H1 (cell line): ENCODE results near the gene TAS2R5. TPM values are rescaled to one million over a fixed set of nuclear protein-coding genes. Genes with fewer than 3 reads are reported as not detected.

ENCODE experiments used
- CTCF ChIA-PET: fragments of 300-600 bp; sonication (Branson Sonifier 250); formaldehyde crosslinking; loops from one replicate; lab custom pipeline; 2021; ENCODE audit not compliant: partially characterized antibody; lab: Charles Lee
- POLR2A ChIA-PET: fragments of 300-600 bp; sonication (Branson Sonifier 250); formaldehyde crosslinking; loops from one replicate; lab custom pipeline; 2021; ENCODE audit warnings: inconsistent platforms; ENCODE audit not compliant: partially characterized antibody; lab: Charles Lee
- DNase-seq, 2 experiments: peaks; one replicate each; pipeline versions ENCODE4 v3.0.0 to v3.0.0-alpha.2; 2010 to 2022; ENCODE audit warnings: low spot score in 2 of 2, low read depth in 1 of 2, mixed read lengths in 1 of 2
- FAIRE-seq: peaks from 2 replicates; lab custom pipeline; 2011; peaks lifted over from hg19 to GRCh38; lab: Jason Lieb, UNC
- H2AFZ ChIP-seq: 2 replicates; pipeline ENCODE4 v1.8.1; 2012; ENCODE audit warnings: low read length, inconsistent platforms
- H2AK5ac ChIP-seq: 2 replicates; pipeline ENCODE4 v1.6.1; 2013; ENCODE audit warnings: low read depth, low read length
- H2BK120ac ChIP-seq: replicated peaks from 2 replicates; pipeline ENCODE3; 2013; ENCODE audit warnings: low read depth, low read length, inconsistent platforms
- H2BK12ac ChIP-seq: 2 replicates; pipeline ENCODE4 v1.6.1; 2013; ENCODE audit warnings: low read depth, low read length
- H2BK15ac ChIP-seq: 2 replicates; pipeline ENCODE4 v1.6.1; 2013; ENCODE audit warnings: low read length
- H2BK20ac ChIP-seq: 2 replicates; pipeline ENCODE4 v1.6.1; 2013; ENCODE audit warnings: low read length
- H2BK5ac ChIP-seq: 2 replicates; pipeline ENCODE4 v1.6.1; 2013; ENCODE audit warnings: low read depth, low read length
- H3K14ac ChIP-seq: 2 replicates; pipeline ENCODE4 v1.6.1; 2013; ENCODE audit warnings: inconsistent platforms; ENCODE audit not compliant: insufficient read length
- H3K18ac ChIP-seq: 2 replicates; pipeline ENCODE4 v1.6.1; 2013; ENCODE audit warnings: low read length; ENCODE audit errors: extremely low read depth
- H3K23ac ChIP-seq: 2 replicates; pipeline ENCODE4 v1.6.1; 2013; ENCODE audit warnings: inconsistent platforms; ENCODE audit not compliant: insufficient read length
- H3K23me2 ChIP-seq: 2 replicates; pipeline ENCODE4 v1.6.1; 2013; ENCODE audit warnings: low read depth, low read length
- H3K27ac ChIP-seq: 2 replicates; pipeline ENCODE4 v1.6.1; 2011; ENCODE audit warnings: low read depth, low read length, inconsistent platforms
- H3K27me3 ChIP-seq, 4 experiments: replicated peaks in 1 of 4; 1 replicate in 1 of 4; 2 replicates in 3 of 4; pipeline versions ENCODE4 v1.6.1 to v1.8.1; 2011 to 2013; ENCODE audit warnings: low read length in 3 of 4, mild to moderate bottlenecking in 3 of 4, inconsistent platforms in 2 of 4, mixed read lengths in 2 of 4, moderate library complexity in 1 of 4; ENCODE audit not compliant: control insufficient read depth in 3 of 4, insufficient read depth in 3 of 4; ENCODE audit errors: extremely low read depth in 1 of 4
- H3K36me3 ChIP-seq, 4 experiments: 2 replicates each; pipeline versions ENCODE4 v1.6.1 to v1.8.1; 2011 to 2013; ENCODE audit warnings: mild to moderate bottlenecking in 4 of 4, low read length in 3 of 4, moderate library complexity in 2 of 4, control low read depth in 1 of 4, inconsistent platforms in 1 of 4; ENCODE audit not compliant: insufficient read depth in 4 of 4, control insufficient read depth in 2 of 4
- H3K4ac ChIP-seq: replicated peaks from 2 replicates; pipeline ENCODE3; 2013; ENCODE audit warnings: low read length, low read depth, mixed read lengths, inconsistent platforms; ENCODE audit not compliant: insufficient read length
- H3K4me1 ChIP-seq, 4 experiments: replicated peaks in 1 of 4; 1 replicate in 1 of 4; 2 replicates in 3 of 4; pipeline versions ENCODE4 v1.6.1 to v1.8.1; 2011 to 2013; ENCODE audit warnings: low read length in 3 of 4, inconsistent platforms in 2 of 4, mixed read lengths in 1 of 4; ENCODE audit not compliant: insufficient read depth in 4 of 4, control insufficient read depth in 3 of 4
- H3K4me2 ChIP-seq, 2 experiments: 2 replicates each; pipeline versions ENCODE4 v1.6.1 to v1.8.1; 2011 to 2013; ENCODE audit warnings: low read depth in 2 of 2, low read length in 2 of 2, control low read depth in 1 of 2, inconsistent platforms in 1 of 2, mild to moderate bottlenecking in 1 of 2; ENCODE audit not compliant: insufficient read depth in 1 of 2
- H3K4me3 ChIP-seq, 4 experiments: fragments of 200-600, 300-600 bp in 1 of 4; sonication (generic), shearing (Covaris generic), sonication (Bioruptor Twin) in 1 of 4; 2 replicates each; pipeline versions ENCODE4 v1.5.1 to v1.8.1; 2011 to 2016; ENCODE audit warnings: low read length in 4 of 4, low read depth in 3 of 4, control low read depth in 2 of 4, inconsistent platforms in 2 of 4, mild to moderate bottlenecking in 2 of 4, mixed read lengths in 1 of 4, moderate library complexity in 1 of 4; ENCODE audit not compliant: insufficient read depth in 2 of 4; ENCODE audit errors: extremely low read depth in 1 of 4
- H3K56ac ChIP-seq: replicated peaks from 2 replicates; pipeline ENCODE3; 2013; ENCODE audit warnings: low read depth, mild to moderate bottlenecking, mixed read lengths, low read length, inconsistent platforms; ENCODE audit not compliant: insufficient read length
- H3K79me1 ChIP-seq: 2 replicates; pipeline ENCODE4 v1.6.1; 2013; ENCODE audit warnings: low read depth, low read length, control low read depth
- H3K79me2 ChIP-seq, 2 experiments: 2 replicates each; pipeline versions ENCODE4 v1.6.1 to v1.8.1; 2012 to 2013; ENCODE audit warnings: low read length in 2 of 2, mild to moderate bottlenecking in 2 of 2, inconsistent platforms in 1 of 2; ENCODE audit not compliant: insufficient read depth in 2 of 2, control insufficient read depth in 1 of 2
- H3K9ac ChIP-seq, 4 experiments: replicated peaks in 1 of 4; 1 replicate in 1 of 4; 2 replicates in 3 of 4; pipeline versions ENCODE4 v1.6.1 to v1.8.1; 2011 to 2013; ENCODE audit warnings: low read depth in 3 of 4, low read length in 3 of 4, control low read depth in 2 of 4, mild to moderate bottlenecking in 2 of 4, moderate library complexity in 2 of 4, inconsistent platforms in 1 of 4; ENCODE audit errors: extremely low read depth in 1 of 4
- H3K9me3 ChIP-seq, 2 experiments: 2 replicates each; pipeline versions ENCODE4 v1.6.1 to v1.8.1; 2012 to 2013; ENCODE audit warnings: mild to moderate bottlenecking in 2 of 2, moderate library complexity in 2 of 2, control low read depth in 1 of 2, inconsistent platforms in 1 of 2, low read depth in 1 of 2, low read length in 1 of 2, mixed read lengths in 1 of 2; ENCODE audit not compliant: insufficient read depth in 2 of 2
- H4K20me1 ChIP-seq, 2 experiments: replicated peaks in 1 of 2; 2 replicates each; pipeline versions ENCODE3 to v1.8.1; 2011 to 2013; ENCODE audit warnings: inconsistent platforms in 2 of 2, low read length in 2 of 2, mild to moderate bottlenecking in 1 of 2; ENCODE audit not compliant: insufficient read depth in 2 of 2, control insufficient read depth in 1 of 2
- H4K5ac ChIP-seq: 2 replicates; pipeline ENCODE4 v1.6.1; 2013; ENCODE audit warnings: low read length, low read depth, mixed read lengths, inconsistent platforms; ENCODE audit not compliant: insufficient read length
- H4K8ac ChIP-seq: 2 replicates; pipeline ENCODE4 v1.8.0; 2013; ENCODE audit warnings: mild to moderate bottlenecking, moderate library complexity, low read length, inconsistent platforms; ENCODE audit not compliant: insufficient read depth; ENCODE audit errors: extremely low read depth
- H4K91ac ChIP-seq: replicated peaks from 2 replicates; pipeline ENCODE3; 2013; ENCODE audit warnings: low read length, mixed read lengths, inconsistent platforms; ENCODE audit not compliant: insufficient read length
- BRCA1 ChIP-seq: IDR thresholded peaks from 2 replicates; pipeline ENCODE4 v1.6.1; 2012; ENCODE audit warnings: low read depth, low read length, improper control_type of control experiment
- CEBPB ChIP-seq: IDR thresholded peaks from 2 replicates; pipeline ENCODE4 v1.6.1; 2012; ENCODE audit warnings: low read depth, low read length
- JUN ChIP-seq: IDR thresholded peaks from 2 replicates; pipeline ENCODE4 v1.6.1; 2011; ENCODE audit warnings: low read depth, mild to moderate bottlenecking, improper control_type of control experiment, low read length
- POLR2AphosphoS5 ChIP-seq: IDR thresholded peaks from 2 replicates; pipeline ENCODE4 v1.6.1; 2011; ENCODE audit warnings: low read depth, low read length
- RBBP5 ChIP-seq: IDR thresholded peaks from 2 replicates; pipeline ENCODE4 v1.7.1; 2012; ENCODE audit warnings: low read depth, mild to moderate bottlenecking, inconsistent platforms, low read length, moderate library complexity, borderline replicate concordance
- SIRT6 ChIP-seq: IDR thresholded peaks from one replicate; pipeline ENCODE4 v1.7.1; 2012; ENCODE audit warnings: low read length, inconsistent platforms
- SP1 ChIP-seq: IDR thresholded peaks from 2 replicates; pipeline ENCODE4 v1.6.1; 2011; ENCODE audit warnings: low read depth, low read length
- SP4 ChIP-seq: IDR thresholded peaks from 2 replicates; pipeline ENCODE4 v1.6.1; 2012; ENCODE audit warnings: low read length, inconsistent platforms
- SUZ12 ChIP-seq: fragments of 200-600 bp; sonication (generic); IDR thresholded peaks from 2 replicates; pipeline ENCODE4 v1.6.1; 2012; ENCODE audit warnings: mild to moderate bottlenecking, inconsistent platforms, low read length, moderate library complexity, mixed read lengths
- WGBS, 2 experiments: shearing (Covaris generic) in 1 of 2; methylation state at CpG; one replicate each; pipeline versions ENCODE4 v1.1.6 to v1.1.7; 2013 to 2015; ENCODE audit warnings: low lambda C conversion rate in 2 of 2, mixed read lengths in 2 of 2, inconsistent platforms in 1 of 2, low coverage in 1 of 2, missing lambda C conversion rate in 1 of 2; ENCODE audit not compliant: insufficient replicate concordance in 2 of 2, insufficient coverage in 1 of 2, insufficient read length in 1 of 2; ENCODE audit errors: extremely low coverage in 1 of 2, missing lambda C conversion rate in 1 of 2; 5-methylcytosine and 5-hydroxymethylcytosine counted together
- polyA plus RNA-seq, 7 experiments: library from polyadenylated mRNA; depleted of rRNA in 3 of 7; stranded (reverse) in 5 of 7; unstranded in 2 of 7; fragments of >200 nt in 5 of 7; fragments of 200-250 nt in 2 of 7; gene quantifications; 1 replicate in 5 of 7; 2 replicates in 1 of 7; 4 replicates in 1 of 7; pipeline versions ENCODE4 v1.2.1 to v1.2.3, GENCODE V29; 2011 to 2013; ENCODE audit warnings: missing spikeins in 2 of 7, mixed read lengths in 2 of 7
- total RNA-seq: library from RNA; stranded (reverse); fragmentation: NEBNext Ultra II Directional; extraction: Animal tissue kit (Norgen Biotek cat#: 25700); gene quantifications from 2 replicates; pipeline ENCODE4 v1.2.1, GENCODE V29; 2021
- TF ChIP-seq, protein P1 (sequence below): IDR thresholded peaks from 2 replicates; pipeline ENCODE4 v1.6.1; 2012; ENCODE audit warnings: inconsistent platforms
- TF ChIP-seq, protein P2 (sequence below): IDR thresholded peaks from 2 replicates; pipeline ENCODE4 v1.6.1; 2012; ENCODE audit warnings: inconsistent platforms

The TAS2R5 gene
- total and polyA plus RNA-seq, 2 of the 8 experiments (the other 6 are each of a cell fraction or from before 2014, with no cell fraction given), result 1.5 to 6.2 TPM

DNA sequence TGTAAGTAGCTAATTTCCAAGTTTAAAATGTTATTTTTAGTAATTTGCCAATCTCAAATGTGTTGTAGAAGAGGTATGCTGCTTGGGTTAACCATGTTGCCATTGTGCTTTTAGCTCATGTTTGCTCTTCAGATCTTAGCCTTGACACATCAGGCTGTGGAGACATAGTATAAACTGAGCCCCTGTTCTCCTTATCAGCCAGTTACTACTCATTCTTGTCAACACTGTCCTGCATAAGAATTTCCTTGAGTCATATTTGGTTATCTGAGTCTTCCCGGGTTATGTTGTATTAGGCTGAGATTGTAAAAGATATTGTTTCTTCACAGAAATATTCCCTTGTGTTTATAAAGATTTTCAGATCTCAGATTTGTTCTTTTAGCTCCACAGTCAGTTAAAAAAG, 47.8 kb upstream of the TAS2R5 start:
- Histone ChIP-seq H3K27me3 (no peaks in the 10 kb centered on the region), H3K4me2 (no peak overlapping the region), H2AK5ac (no peak overlapping the region), H2AFZ (no peak overlapping the region), H3K9me3 (no peaks in the 10 kb centered on the region), H4K20me1 (peaks cover 0 to 2% of the 10 kb centered on the region in 2 experiments), H2BK5ac (no peak overlapping the region), H4K5ac (no peak overlapping the region), H2BK120ac (no peak overlapping the region), H3K23ac (no peak overlapping the region), H3K4me3 (no peak overlapping the region), H3K36me3 (peaks cover 31 to 78% (median 55%) of the 10 kb centered on the region in 4 experiments), H3K9ac (no peak overlapping the region), H3K14ac (no peak overlapping the region), H4K8ac (no peak overlapping the region), H3K18ac (no peak overlapping the region), H4K91ac (no peak overlapping the region), H2BK15ac (no peak overlapping the region), H3K23me2 (peaks cover 2% of the 10 kb centered on the region; the same call in 1 of the 2 replicates), H3K56ac (no peak overlapping the region), H3K4ac (no peak overlapping the region), H2BK12ac (no peak overlapping the region), H3K79me1 (peaks cover 4% of the 10 kb centered on the region; the same call in 1 of the 2 replicates), H3K27ac (no peak overlapping the region), H3K79me2 (peaks cover 4 to 39% of the 10 kb centered on the region in 2 experiments), H3K4me1 (peaks cover 0 to 4% (median 2%) of the 10 kb centered on the region in 4 experiments; a peak in 3 of 7 replicates), H2BK20ac (no peak overlapping the region)
- 97% methylated on average over 1 of the region's 1 CpG; no CpG with 5 or more reads in 1 of the 2 experiments for WGBS, 2 experiments
- ChIA-PET CTCF (interaction anchor here (0.6 to 1.5 kb wide), 4 partner anchors 8 to 203 kb away, joined by 3 to 8 read pairs (median 4); no protein-coding TSS in a partner anchor), POLR2A (interaction anchor here (0.8 to 1.4 kb wide), 5 partner anchors 9 to 63 kb away, joined by 3 to 4 read pairs (median 3); no protein-coding TSS in a partner anchor)
- no peak for FAIRE-seq
- no peak for TF ChIP-seq CEBPB
- TF ChIP-seq SP4, result no peak
- no peak for TF ChIP-seq BRCA1
- no peak for TF ChIP-seq JUN
- TF ChIP-seq SIRT6, result no peak
- TF ChIP-seq RBBP5, result no peak
- TF ChIP-seq SP1, result no peak
- no peak for TF ChIP-seq POLR2AphosphoS5
- TF ChIP-seq, protein P1, sequence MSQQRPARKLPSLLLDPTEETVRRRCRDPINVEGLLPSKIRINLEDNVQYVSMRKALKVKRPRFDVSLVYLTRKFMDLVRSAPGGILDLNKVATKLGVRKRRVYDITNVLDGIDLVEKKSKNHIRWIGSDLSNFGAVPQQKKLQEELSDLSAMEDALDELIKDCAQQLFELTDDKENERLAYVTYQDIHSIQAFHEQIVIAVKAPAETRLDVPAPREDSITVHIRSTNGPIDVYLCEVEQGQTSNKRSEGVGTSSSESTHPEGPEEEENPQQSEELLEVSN, result no peak
- TF ChIP-seq, protein P2, sequence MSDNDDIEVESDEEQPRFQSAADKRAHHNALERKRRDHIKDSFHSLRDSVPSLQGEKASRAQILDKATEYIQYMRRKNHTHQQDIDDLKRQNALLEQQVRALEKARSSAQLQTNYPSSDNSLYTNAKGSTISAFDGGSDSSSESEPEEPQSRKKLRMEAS, result no peak
- no peak for TF ChIP-seq SUZ12
- no peak for DNase-seq
